ENCODE results near the gene USP6NL.

- TF ChIP-seq CTCF (IDR thresholded peaks at IDR 0.05), result no peak
- TF ChIP-seq POLR2A (IDR thresholded peaks at IDR 0.05), result no peak
These were observed 25.3 kb downstream of the USP6NL start for GRCh38 chr10:11586170-11586569.
